ENCODE results near the gene NDST1. TPM values are rescaled to one million over a fixed set of nuclear protein-coding genes. Genes with fewer than 3 reads are reported as not detected.
"Not testable (repeated sequence)": the region's sequence is repeated elsewhere in the genome, so short reads cannot be mapped to it uniquely, and the experiment has no call there.

The NDST1 gene
- total RNA-seq, 1 experiment from 2014 or later: 19.5 TPM

DNA sequence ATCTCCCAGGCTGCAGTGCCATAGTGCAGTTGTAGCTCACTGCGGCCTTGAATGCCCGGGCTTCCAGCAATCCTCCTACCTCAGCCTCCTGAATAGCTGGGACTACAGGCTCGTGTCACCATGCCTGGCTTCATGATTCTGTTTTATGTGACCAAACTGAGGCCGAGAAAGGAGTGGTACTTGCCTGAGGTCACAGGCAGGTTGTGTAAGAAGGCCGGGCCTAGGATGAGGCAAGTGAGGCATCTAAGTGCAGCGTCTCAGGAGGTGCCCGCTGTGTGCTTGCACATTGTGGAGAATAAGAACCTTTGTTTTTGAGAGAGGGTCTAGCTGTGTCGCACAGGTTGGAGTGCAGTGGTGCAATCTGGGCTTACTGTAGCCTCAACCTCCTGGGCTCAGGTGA, 2.1 kb upstream of the NDST1 start:
- DNase-seq (ENCODE audit: extremely low read depth, low read depth): no peak

GRCh38 chr5:150506571-150507473, 1.1 kb upstream of the NDST1 start:
- no peak for DNase-seq (ENCODE audit: extremely low read depth, low read depth)

GRCh38 chr5:150508277-150508640, 328 bp downstream of the NDST1 start:
- no peak for DNase-seq (ENCODE audit: extremely low read depth, low read depth)

DNA sequence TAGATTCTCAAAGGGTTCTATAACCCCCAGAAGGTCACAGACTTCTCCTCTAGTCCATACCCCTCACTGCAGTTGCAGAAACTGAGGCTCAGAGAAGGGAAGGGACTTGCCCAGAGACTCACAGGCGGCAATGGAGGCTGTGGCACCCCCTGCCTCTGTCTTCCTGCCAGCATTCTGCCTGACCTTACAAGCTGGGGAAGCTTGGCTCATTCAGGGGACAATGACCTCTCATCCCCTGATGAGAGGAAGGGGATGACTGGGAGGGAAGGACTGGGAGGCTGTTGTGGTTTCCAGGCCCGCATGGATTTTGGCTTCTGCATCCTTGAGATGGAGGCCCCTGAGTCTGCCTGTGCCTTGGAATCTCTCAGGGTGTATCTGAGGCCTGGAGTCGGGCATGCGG, 897 bp downstream of the NDST1 start:
- no peak for DNase-seq (ENCODE audit: extremely low read depth, low read depth)

- DNase-seq (ENCODE audit: extremely low read depth, low read depth): no peak
Measured at GRCh38 chr5:150509992-150510391, 2.1 kb downstream of the NDST1 start.

DNA sequence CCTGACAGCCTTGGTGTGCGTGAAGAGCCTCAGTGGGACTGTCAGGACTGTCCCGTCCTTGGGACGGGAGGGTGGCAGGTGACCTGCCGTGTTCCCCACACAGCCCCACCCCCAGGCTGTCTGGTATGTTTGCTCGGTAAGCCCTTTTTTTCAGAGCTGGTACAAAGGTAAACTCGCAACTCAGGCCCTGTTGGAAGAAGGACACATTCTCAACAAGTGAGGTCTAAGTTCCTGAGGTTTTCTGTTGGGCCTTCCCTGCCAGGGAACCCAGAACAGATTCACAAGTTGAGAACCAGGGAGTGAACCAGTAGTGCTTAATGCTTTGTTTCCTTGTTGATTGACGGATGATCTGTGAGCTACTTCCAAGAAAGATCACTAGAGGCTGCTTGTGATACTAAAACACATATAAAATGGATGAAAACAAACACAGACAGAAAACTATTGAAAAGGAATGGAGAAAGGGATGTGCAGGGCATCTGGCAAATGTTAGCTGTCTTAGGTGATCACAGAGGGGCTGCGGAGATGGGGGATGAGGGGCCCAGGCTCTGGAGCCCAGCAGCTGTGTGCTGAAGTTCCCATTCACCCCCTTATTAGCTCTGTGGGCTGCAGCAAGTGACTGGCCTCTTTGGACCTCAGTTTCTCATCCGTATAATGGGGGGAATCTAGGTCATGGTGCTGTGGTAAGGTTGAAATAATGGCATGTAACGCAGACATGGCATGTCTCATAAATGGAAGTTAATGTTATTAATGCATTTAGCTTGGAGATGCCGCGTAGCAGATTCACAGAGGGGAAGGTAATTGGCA, 2.7 kb downstream of the NDST1 start:
- no peak for DNase-seq (ENCODE audit: extremely low read depth, low read depth)

- peak; percentile 73 for DNase-seq (ENCODE audit: extremely low read depth, low read depth)
Measured at GRCh38 chr5:150511578-150512367, 3.8 kb downstream of the NDST1 start.

- no peak for DNase-seq (ENCODE audit: extremely low read depth, low read depth)
Measured at GRCh38 chr5:150512368-150512747, 4.4 kb downstream of the NDST1 start.

GRCh38 chr5:150513375-150514309, 5.7 kb downstream of the NDST1 start:
- DNase-seq (ENCODE audit: extremely low read depth, low read depth): no peak

GRCh38 chr5:150514708-150515211, 6.8 kb downstream of the NDST1 start:
- DNase-seq (ENCODE audit: extremely low read depth, low read depth): peak; percentile 30

GRCh38 chr5:150515446-150515845, 7.5 kb downstream of the NDST1 start:
- DNase-seq (ENCODE audit: extremely low read depth, low read depth): no peak

- DNase-seq (ENCODE audit: extremely low read depth, low read depth): peak; percentile 76
Measured at GRCh38 chr5:150516011-150516410, 8.1 kb downstream of the NDST1 start.

GRCh38 chr5:150517272-150518152, 9.6 kb downstream of the NDST1 start:
- peak; percentile 75 for DNase-seq (ENCODE audit: extremely low read depth, low read depth)

GRCh38 chr5:150518712-150519559, 11.0 kb downstream of the NDST1 start:
- DNase-seq (ENCODE audit: extremely low read depth, low read depth): not testable (repeated sequence)

GRCh38 chr5:150519560-150519945, 11.6 kb downstream of the NDST1 start:
- no peak for DNase-seq (ENCODE audit: extremely low read depth, low read depth)

DNA sequence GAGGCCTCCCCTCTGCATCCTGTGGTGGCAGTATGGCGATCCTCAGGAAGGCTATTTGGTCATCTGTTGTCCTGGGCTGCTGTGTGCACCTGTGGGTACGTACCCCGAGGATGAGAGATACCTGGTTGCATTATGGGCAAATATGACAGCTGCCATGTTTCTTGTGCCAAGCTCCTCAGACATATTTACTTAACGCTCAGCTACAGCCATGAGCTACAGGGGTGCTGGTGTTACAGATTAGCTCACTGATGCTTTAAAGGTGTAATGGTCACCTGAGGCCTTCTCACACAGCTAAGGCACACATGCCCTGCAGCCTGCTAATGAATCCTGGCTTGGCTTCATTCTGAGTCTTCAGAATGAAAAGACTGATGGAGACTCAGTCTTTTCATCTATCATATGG, 12.0 kb downstream of the NDST1 start:
- DNase-seq (ENCODE audit: extremely low read depth, low read depth): no peak

- DNase-seq (ENCODE audit: extremely low read depth, low read depth): no peak
Measured at GRCh38 chr5:150520747-150521521, 13.0 kb downstream of the NDST1 start.
